Uterus (tissue), 4 donors: ENCODE data around the gene PSMB7. TPM values are rescaled to one million over a fixed set of nuclear protein-coding genes. Genes with fewer than 3 reads are reported as not detected.

ENCODE experiments used
- DNase-seq, 2 donors: peaks; one replicate each; pipeline ENCODE4 v3.0.0-alpha.2; 2019 to 2020
- H3K27ac ChIP-seq, 2 donors: fragments of 200-600 bp; sonication (generic); 1 replicate in 1 of 2; 2 replicates in 1 of 2; pipeline ENCODE4 v1.5.1; 2016 to 2018
- H3K27me3 ChIP-seq, 2 donors: fragments of 200-600 bp; sonication (generic); one replicate each; pipeline ENCODE4 v1.5.1; 2018 to 2019; ENCODE audit warnings: control low read depth in 1 of 2
- H3K36me3 ChIP-seq, 2 donors: fragments of 200-600 bp; sonication (generic); one replicate each; pipeline ENCODE4 v1.5.1; 2019; ENCODE audit warnings: control low read depth in 1 of 2
- H3K4me1 ChIP-seq, 2 donors: fragments of 200-600 bp; sonication (generic); one replicate each; pipeline ENCODE4 v1.5.1; 2018 to 2019; ENCODE audit warnings: control low read depth in 1 of 2
- H3K4me3 ChIP-seq, 2 donors: fragments of 200-600 bp; sonication (generic); 1 replicate in 1 of 2; 2 replicates in 1 of 2; pipeline ENCODE4 v1.5.1; 2018 to 2019; ENCODE audit warnings: mild to moderate bottlenecking in 1 of 2
- H3K9me3 ChIP-seq, 2 donors: fragments of 200-600 bp; sonication (generic); one replicate each; pipeline ENCODE4 v1.5.1; 2019; ENCODE audit warnings: control low read depth in 1 of 2
- POLR2A ChIP-seq, 2 donors: fragments of 450-650 bp; IDR thresholded peaks; one replicate each; pipeline ENCODE4 v1.6.1; 2016; ENCODE audit warnings: antibody characterized with exemption in 2 of 2, mild to moderate bottlenecking in 1 of 2, moderate library complexity in 1 of 2
- intact Hi-C: fragments of 100-400 bp; cut with DNase I; formaldehyde crosslinking; loops from one replicate; pipeline ENCODE4 v1.15.1; 2023; ENCODE audit warnings: low total_unique reads
- total RNA-seq, 4 donors: library from RNA; depleted of rRNA in 3 of 4; stranded (reverse); fragments of >200 nt in 3 of 4; gene quantifications; one replicate each; pipeline versions ENCODE4 v1.1.0 to v1.2.4, GENCODE V29; 2014 to 2023
- TF ChIP-seq, protein P1 (sequence below), 4 experiments: fragments of 200-600 bp in 2 of 4; fragments of 450-650 bp in 2 of 4; sonication (generic) in 2 of 4; IDR thresholded peaks; one replicate each; pipeline ENCODE4 v1.5.1; 2016 to 2019; ENCODE audit warnings: antibody characterized with exemption in 4 of 4, mild to moderate bottlenecking in 2 of 4, moderate library complexity in 1 of 4
- donor health status: DM: yes; HTN: yes; CAD: no.

PSMB7 gene
- total RNA-seq: 100 to 1,000 TPM in 2 of 4 donors, 10 to 100 TPM in 2; 86.1 to 292 (median 94.7) TPM

DNA sequence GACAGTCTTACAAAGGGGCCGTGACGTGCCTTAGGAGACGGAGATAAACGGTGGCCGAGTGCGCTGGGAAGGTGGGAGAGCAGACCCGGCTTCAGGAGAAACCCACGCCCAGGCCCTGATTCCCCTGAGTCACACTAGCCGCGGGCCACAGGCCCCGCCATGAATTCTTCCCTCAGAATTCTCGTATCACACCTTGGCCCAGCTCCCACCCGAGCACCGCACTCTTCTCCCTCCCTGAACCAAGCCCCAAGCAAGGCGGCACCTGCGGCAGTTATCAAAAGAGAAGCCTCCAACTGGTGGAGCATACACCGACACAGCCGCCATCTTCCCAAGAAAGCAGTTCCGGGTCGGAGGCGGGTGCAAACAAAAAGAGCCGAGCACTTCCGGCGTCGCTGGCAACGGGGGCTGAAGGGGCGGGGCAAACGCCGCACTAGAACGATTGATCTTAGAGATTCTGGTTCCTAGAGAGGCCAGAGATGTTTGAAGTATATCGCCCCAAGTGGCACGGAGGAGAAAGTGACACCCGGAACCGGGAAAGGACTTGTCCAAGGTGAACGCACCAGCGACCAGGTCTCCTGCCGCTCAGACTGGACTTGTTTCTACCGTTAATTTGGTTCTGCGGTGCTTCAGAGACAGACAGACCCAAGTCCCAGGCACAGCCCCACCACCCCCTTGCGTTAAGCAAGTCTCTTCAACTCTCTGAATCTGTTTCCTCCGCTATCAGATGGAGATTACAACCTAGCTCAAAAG is at the start of gene PSMB7:
TSS of gene PSMB7 (minus strand) at position 341 of the 750 bp plus-strand sequence. CDS start at position 324, 17 bp downstream.
- H3K27ac ChIP-seq: peak within 1 kb of the TSS; percentile 60 to 61
- peak; percentile 96 for DNase-seq
- intact Hi-C loops: no loop called here
- TF ChIP-seq POLR2A (IDR thresholded peaks at IDR 0.05): peak in 1 of 2 donors; percentile 32
- TF ChIP-seq, protein P1, sequence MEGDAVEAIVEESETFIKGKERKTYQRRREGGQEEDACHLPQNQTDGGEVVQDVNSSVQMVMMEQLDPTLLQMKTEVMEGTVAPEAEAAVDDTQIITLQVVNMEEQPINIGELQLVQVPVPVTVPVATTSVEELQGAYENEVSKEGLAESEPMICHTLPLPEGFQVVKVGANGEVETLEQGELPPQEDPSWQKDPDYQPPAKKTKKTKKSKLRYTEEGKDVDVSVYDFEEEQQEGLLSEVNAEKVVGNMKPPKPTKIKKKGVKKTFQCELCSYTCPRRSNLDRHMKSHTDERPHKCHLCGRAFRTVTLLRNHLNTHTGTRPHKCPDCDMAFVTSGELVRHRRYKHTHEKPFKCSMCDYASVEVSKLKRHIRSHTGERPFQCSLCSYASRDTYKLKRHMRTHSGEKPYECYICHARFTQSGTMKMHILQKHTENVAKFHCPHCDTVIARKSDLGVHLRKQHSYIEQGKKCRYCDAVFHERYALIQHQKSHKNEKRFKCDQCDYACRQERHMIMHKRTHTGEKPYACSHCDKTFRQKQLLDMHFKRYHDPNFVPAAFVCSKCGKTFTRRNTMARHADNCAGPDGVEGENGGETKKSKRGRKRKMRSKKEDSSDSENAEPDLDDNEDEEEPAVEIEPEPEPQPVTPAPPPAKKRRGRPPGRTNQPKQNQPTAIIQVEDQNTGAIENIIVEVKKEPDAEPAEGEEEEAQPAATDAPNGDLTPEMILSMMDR (IDR thresholded peaks at IDR 0.05): peak; percentile 82 to 93 (median 86)
- H3K27me3 ChIP-seq: no peaks in the 10 kb centered on the region
- H3K9me3 ChIP-seq: no peaks in the 10 kb centered on the region
- H3K36me3 ChIP-seq: no peaks in the 10 kb centered on the region
- peaks cover 0 to 5% of the 10 kb centered on the region in 2 donors for H3K4me1 ChIP-seq
- H3K4me3 ChIP-seq: peak within 1 kb of the TSS; percentile 89 to 93

DNA sequence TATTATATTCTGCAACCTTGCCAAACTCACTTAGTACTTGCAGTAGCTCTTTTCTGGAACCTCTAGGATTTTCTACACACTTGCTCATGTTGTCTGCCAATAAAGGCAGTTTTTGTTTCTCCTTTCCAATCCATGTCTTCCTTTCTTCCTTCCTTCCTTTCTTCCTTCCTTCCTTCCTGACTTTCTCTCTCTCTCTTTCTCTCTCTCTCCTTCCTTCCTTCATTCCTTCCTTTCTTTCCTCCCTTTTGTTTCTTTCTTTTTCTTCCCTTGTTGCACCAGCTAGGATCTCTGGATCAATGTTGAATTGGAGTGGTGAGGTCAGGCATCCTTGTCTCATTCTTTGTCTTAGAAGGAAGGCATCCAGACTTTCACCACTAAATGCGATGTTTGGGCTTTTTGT is 47.5 kb upstream of the PSMB7 start:
- Histone ChIP-seq H3K4me3 (no peak overlapping the region), H3K4me1 (no peaks in the 10 kb centered on the region), H3K27me3 (no peaks in the 10 kb centered on the region), H3K36me3 (no peaks in the 10 kb centered on the region), H3K27ac (no peak overlapping the region), H3K9me3 (no peaks in the 10 kb centered on the region)
- DNase-seq: no peak
- intact Hi-C loops: no loop called here
- TF ChIP-seq POLR2A (IDR thresholded peaks at IDR 0.05): no peak
- TF ChIP-seq, protein P1 (IDR thresholded peaks at IDR 0.05): no peak

DNA sequence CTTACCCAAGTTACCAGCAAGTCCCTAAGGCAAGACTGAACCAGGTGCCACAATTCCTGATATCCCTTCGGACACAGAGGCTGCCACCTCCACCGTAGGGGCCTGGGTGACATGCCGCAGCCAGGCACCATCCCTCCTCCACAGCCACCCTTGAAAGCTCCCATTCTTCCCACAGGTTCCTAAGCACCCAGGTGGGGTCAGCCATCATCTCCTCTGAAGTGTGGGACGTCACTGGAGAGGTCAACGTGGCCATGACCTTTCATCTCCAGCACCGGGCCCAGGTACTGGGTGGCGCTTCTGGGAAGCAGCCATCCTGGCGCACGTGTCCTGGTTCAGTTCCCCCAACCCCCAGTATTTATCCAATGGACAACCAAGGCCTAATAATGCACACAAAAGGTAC is 43.2 kb upstream of the PSMB7 start:
- no peak for DNase-seq

DNA sequence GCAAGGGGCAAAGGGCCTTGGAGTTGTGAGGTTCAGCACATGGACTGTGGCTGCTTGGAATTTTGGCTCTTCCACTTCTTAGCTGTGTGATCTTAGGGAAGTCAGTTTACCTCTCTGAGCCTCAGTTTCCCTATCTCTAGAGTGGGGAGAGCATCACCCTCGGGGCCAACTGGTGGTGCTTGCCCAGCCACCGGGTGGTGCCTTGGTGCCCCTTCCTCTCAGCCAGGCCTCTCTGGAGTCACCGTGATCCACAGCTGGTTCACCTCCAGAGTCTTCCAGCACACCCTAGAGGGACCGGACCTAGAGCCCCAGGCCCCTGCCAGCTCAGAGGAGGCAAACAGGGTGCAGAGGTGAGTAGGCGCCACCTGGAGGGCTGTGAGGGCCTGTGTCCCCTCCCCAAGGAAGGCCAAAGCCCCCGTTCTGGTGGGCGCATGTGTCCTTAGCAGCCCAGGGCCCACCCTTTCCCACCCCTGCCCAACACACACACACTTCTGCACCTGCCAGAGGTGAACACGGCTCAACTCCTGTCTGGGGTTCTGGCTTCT is 42.7 kb upstream of the PSMB7 start:
- Histone ChIP-seq H3K4me3 (no peak overlapping the region), H3K27ac (no peak overlapping the region), H3K4me1 (no peaks in the 10 kb centered on the region), H3K36me3 (no peaks in the 10 kb centered on the region), H3K27me3 (peaks cover 0 to 4% of the 10 kb centered on the region in 2 donors), H3K9me3 (no peaks in the 10 kb centered on the region)
- intact Hi-C loops: no loop called here
- DNase-seq: no peak
- TF ChIP-seq POLR2A (IDR thresholded peaks at IDR 0.05): no peak
- TF ChIP-seq, protein P1 (IDR thresholded peaks at IDR 0.05): no peak

More for the DNA sequence above, 43.2 kb upstream of the PSMB7 start:
- no peaks in the 10 kb centered on the region for H3K4me1 ChIP-seq
- no peaks in the 10 kb centered on the region for H3K9me3 ChIP-seq
- no peak overlapping the region for H3K27ac ChIP-seq
- no peaks in the 10 kb centered on the region for H3K36me3 ChIP-seq
- H3K27me3 ChIP-seq: peaks cover 0 to 4% of the 10 kb centered on the region in 2 donors
- intact Hi-C loops: no loop called here
- no peak for TF ChIP-seq POLR2A (IDR thresholded peaks at IDR 0.05)
- TF ChIP-seq, protein P1 (IDR thresholded peaks at IDR 0.05): no peak
- H3K4me3 ChIP-seq: no peak overlapping the region
